Right lobe of liver (tissue), 6 donors: Measurements from ENCODE around the gene CRIM1. TPM values are rescaled to one million over a fixed set of nuclear protein-coding genes. Genes with fewer than 3 reads are reported as not detected.

Experiments used
- ATAC-seq, 4 donors: fragments of 200-7000 bp; cut with Tn5 transposase; one replicate each; pipeline ENCODE4 v1.9.1; 2020; ENCODE audit warnings: mild to moderate bottlenecking in 4 of 4, moderate library complexity in 4 of 4
- DNase-seq, 3 donors: peaks; one replicate each; pipeline ENCODE4 v3.0.0-alpha.2; 2020
- H3K27ac ChIP-seq, 3 donors: fragments of 200-600 bp; one replicate each; pipeline ENCODE4 v1.8.0; 2022
- H3K27me3 ChIP-seq, 2 donors: fragments of 200-600 bp; one replicate each; pipeline ENCODE4 v1.8.0; 2022
- H3K36me3 ChIP-seq, 4 donors: fragments of 200-600 bp; sonication (generic) in 1 of 4; one replicate each; pipeline versions ENCODE4 v1.5.1 to v1.8.0; 2017 to 2022; ENCODE audit warnings: control low read depth in 1 of 4
- H3K4me1 ChIP-seq, 4 donors: fragments of 200-600 bp; sonication (generic) in 1 of 4; one replicate each; pipeline versions ENCODE4 v1.5.1 to v1.8.0; 2017 to 2022; ENCODE audit warnings: control low read depth in 1 of 4
- H3K4me3 ChIP-seq, 3 donors: fragments of 200-600 bp; one replicate each; pipeline ENCODE4 v1.8.0; 2022
- H3K9me3 ChIP-seq, 4 donors: fragments of 200-600 bp; sonication (generic) in 1 of 4; one replicate each; pipeline versions ENCODE4 v1.5.1 to v1.8.0; 2017 to 2022; ENCODE audit warnings: control low read depth in 1 of 4
- POLR2A ChIP-seq: fragments of 450-650 bp; IDR thresholded peaks from one replicate; pipeline ENCODE4 v1.6.1; 2017; ENCODE audit warnings: antibody characterized with exemption, mild to moderate bottlenecking
- WGBS: methylation state at CpG from one replicate; pipeline ENCODE4 v1.1.6; 2018; ENCODE audit warnings: low coverage, low lambda C conversion rate; ENCODE audit not compliant: insufficient coverage; ENCODE audit errors: missing lambda C conversion rate; 5-methylcytosine and 5-hydroxymethylcytosine counted together
- intact Hi-C, 2 donors: fragments of 100-400 bp; cut with DNase I; formaldehyde crosslinking; loops; one replicate each; pipeline versions ENCODE4 v1.11.2 to v1.14.1; 2022
- total RNA-seq, 6 experiments: library from RNA; depleted of rRNA in 2 of 6; stranded (reverse); fragments of >200 nt in 2 of 6; fragmentation: NEBNext Ultra II Directional in 3 of 6; extraction: Animal tissue kit (Norgen Biotek cat#: 25700) in 3 of 6; gene quantifications; one replicate each; pipeline versions ENCODE4 v1.1.0 to v1.2.4, GENCODE V29; 2016 to 2023
- TF ChIP-seq, protein P1 (sequence below), 4 donors: fragments of 200-600 bp in 3 of 4; fragments of 450-650 bp in 1 of 4; IDR thresholded peaks; one replicate each; pipeline versions ENCODE4 v1.5.1 to v1.8.0; 2016 to 2022; ENCODE audit warnings: antibody characterized with exemption in 4 of 4, mild to moderate bottlenecking in 2 of 4
- donor health status: DM: no; HTN: yes; CAD: no.
- donor health status: DM: no; HTN: no; CAD: no.
- donor health status: DM: no; HTN: no; CAD: no.
- donor health status: DM: no; HTN: yes; CAD: no.
- donor health status: DM: no; HTN: yes; CAD: no.

Gene CRIM1
- total RNA-seq, 6 experiments from 2014 or later: 4.2 to 30.5 (median 16.7) TPM

DNA sequence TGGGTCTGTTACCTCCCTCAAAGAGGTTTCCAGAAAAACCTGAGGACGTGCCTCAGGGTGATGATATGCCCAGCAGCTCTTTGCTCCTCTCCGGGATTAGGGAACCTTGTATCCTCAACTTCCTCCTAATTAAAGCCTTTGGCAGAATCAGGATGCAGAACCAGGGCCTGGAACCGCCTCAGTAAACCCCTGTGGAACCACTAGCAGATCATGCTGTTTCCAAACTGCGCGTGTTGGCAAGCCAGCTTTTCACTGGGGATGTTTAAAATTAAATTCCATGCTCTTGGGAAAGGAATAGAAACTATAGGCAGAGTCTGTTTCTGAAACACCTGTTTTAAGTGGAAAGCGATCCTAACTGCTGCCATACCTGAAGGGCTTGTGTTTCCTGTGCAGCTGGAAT lies 26.4 kb downstream of the CRIM1 start:
- no peak for ATAC-seq
- WGBS: 76% methylated on average over 4 of the region's 6 CpGs

DNA sequence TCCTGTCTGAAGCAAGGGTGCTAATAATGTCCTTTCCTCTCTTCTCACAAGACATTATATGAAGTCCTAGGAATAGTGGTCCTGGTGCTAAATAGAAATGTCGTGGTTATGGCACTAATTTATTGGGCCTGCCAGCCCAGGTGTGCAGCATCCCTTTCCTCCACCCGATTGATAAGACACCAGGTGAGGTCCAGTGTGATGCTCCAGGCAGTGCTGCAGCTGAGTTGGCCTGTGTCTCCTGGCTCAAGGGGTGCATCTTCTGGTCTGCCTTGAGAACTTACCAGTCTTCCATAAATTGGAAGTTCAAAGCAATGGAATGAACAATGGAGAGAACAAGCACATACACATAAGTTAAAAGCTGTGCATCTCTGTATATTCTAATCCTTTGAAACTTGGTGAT lies 26.9 kb downstream of the CRIM1 start:
- intact Hi-C loops: no loop called here
- no peaks in the 10 kb centered on the region for H3K27me3 ChIP-seq
- no peak overlapping the region for H3K27ac ChIP-seq
- H3K4me1 ChIP-seq: no peaks in the 10 kb centered on the region
- TF ChIP-seq, protein P1, sequence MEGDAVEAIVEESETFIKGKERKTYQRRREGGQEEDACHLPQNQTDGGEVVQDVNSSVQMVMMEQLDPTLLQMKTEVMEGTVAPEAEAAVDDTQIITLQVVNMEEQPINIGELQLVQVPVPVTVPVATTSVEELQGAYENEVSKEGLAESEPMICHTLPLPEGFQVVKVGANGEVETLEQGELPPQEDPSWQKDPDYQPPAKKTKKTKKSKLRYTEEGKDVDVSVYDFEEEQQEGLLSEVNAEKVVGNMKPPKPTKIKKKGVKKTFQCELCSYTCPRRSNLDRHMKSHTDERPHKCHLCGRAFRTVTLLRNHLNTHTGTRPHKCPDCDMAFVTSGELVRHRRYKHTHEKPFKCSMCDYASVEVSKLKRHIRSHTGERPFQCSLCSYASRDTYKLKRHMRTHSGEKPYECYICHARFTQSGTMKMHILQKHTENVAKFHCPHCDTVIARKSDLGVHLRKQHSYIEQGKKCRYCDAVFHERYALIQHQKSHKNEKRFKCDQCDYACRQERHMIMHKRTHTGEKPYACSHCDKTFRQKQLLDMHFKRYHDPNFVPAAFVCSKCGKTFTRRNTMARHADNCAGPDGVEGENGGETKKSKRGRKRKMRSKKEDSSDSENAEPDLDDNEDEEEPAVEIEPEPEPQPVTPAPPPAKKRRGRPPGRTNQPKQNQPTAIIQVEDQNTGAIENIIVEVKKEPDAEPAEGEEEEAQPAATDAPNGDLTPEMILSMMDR (IDR thresholded peaks at IDR 0.05): no peak
- no peak for TF ChIP-seq POLR2A
- ATAC-seq: no peak
- no peaks in the 10 kb centered on the region for H3K36me3 ChIP-seq
- no peak overlapping the region for H3K4me3 ChIP-seq
- H3K9me3 ChIP-seq: no peaks in the 10 kb centered on the region
- 25% methylated on average over 2 of the region's 2 CpGs for WGBS
- DNase-seq: no peak

More for the DNA sequence above, 26.4 kb downstream of the CRIM1 start:
- no peak for DNase-seq
- no peak for TF ChIP-seq POLR2A
- TF ChIP-seq, protein P1 (IDR thresholded peaks at IDR 0.05): no peak
- H3K4me1 ChIP-seq: no peaks in the 10 kb centered on the region
- no peak overlapping the region for H3K27ac ChIP-seq
- no peaks in the 10 kb centered on the region for H3K27me3 ChIP-seq
- no peaks in the 10 kb centered on the region for H3K9me3 ChIP-seq
- H3K4me3 ChIP-seq: no peak overlapping the region
- H3K36me3 ChIP-seq: no peaks in the 10 kb centered on the region
- intact Hi-C loops: no loop called here

DNA sequence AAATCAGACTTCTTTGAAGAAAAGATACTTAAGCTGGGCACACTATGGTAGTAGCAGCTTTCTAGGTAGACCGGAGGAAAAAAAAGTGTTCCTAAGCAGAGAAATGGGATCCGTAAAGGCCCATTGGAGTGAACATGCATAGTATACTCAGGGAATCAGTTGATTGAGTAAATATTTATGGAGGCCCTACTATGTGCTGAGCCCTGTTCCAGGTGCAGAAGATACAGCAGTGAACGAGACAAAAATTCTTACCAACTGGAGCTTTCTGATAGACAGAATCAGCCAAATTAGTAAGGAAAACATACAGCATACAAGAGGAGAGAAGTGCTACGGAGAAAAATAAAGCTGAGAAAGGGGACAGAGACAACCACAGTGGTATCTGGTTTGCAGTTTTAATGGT lies 28.1 kb downstream of the CRIM1 start:
- H3K27me3 ChIP-seq: no peaks in the 10 kb centered on the region
- ATAC-seq: no peak
- H3K27ac ChIP-seq: no peak overlapping the region
- H3K36me3 ChIP-seq: no peaks in the 10 kb centered on the region
- TF ChIP-seq, protein P1 (IDR thresholded peaks at IDR 0.05): no peak
- TF ChIP-seq POLR2A: no peak
- H3K4me3 ChIP-seq: no peak overlapping the region
- WGBS: 93% methylated on average over 4 of the region's 4 CpGs
- intact Hi-C loops: no loop called here
- no peaks in the 10 kb centered on the region for H3K4me1 ChIP-seq
- H3K9me3 ChIP-seq: no peaks in the 10 kb centered on the region
- no peak for DNase-seq

DNA sequence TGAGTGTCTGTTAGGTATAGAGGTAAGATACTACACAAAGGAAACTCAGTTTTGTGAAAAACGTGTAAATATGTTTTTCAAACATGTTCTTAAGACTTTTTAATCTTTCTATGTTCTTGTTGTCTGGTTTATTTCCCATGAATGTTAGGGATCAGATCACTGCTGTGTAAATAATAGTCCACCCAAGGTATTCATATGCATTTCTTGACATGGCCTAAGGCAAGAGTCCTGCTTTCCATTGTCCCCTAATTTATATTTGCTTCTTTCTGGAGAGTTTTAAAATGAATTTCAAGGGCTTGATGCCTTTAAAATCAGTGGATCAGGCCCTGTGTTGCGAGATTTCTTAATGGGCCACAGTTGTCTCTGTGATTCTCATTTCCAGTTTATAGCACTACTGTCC lies 28.9 kb downstream of the CRIM1 start:
- ATAC-seq (no peak), DNase-seq (no peak)
- H3K27ac ChIP-seq: no peak overlapping the region
- H3K4me3 ChIP-seq: no peak overlapping the region
- no peaks in the 10 kb centered on the region for H3K27me3 ChIP-seq
- H3K9me3 ChIP-seq: no peaks in the 10 kb centered on the region
- H3K4me1 ChIP-seq: no peaks in the 10 kb centered on the region
- no peaks in the 10 kb centered on the region for H3K36me3 ChIP-seq
- intact Hi-C loops: no loop called here
- TF ChIP-seq POLR2A: no peak
- TF ChIP-seq, protein P1 (IDR thresholded peaks at IDR 0.05): no peak
- 57% methylated on average over 2 of the region's 2 CpGs for WGBS

DNA sequence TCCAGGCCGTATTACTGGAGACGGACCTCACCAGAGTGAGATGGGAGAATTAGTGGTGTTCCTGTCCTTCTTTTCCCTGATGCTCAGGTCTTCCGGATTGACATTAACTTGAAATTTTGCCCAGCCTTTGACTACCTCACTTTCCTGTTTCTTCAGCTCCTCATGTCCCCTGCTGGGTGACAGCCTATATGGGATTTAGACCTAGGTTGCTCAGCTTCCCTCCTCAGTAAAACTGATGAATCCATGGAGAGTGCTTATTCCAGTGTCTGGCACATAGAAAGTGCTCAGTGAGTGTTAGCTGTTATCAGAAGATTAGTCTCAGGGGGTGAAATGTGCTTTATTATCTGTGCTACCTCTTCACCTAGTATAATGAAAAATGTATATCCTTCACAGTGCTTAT lies 30.0 kb downstream of the CRIM1 start:
- no peaks in the 10 kb centered on the region for H3K27me3 ChIP-seq
- no peak for TF ChIP-seq POLR2A
- TF ChIP-seq, protein P1 (IDR thresholded peaks at IDR 0.05): no peak
- WGBS: 67% methylated on average over 2 of the region's 3 CpGs
- no peak overlapping the region for H3K27ac ChIP-seq
- ATAC-seq (no peak), DNase-seq (no peak)
- H3K36me3 ChIP-seq: no peaks in the 10 kb centered on the region
- no peaks in the 10 kb centered on the region for H3K9me3 ChIP-seq
- intact Hi-C loops: no loop called here
- H3K4me1 ChIP-seq: no peaks in the 10 kb centered on the region
- no peak overlapping the region for H3K4me3 ChIP-seq
